ENCODE measurements around the gene RRP15. TPM values are rescaled to one million over a fixed set of nuclear protein-coding genes. Genes with fewer than 3 reads are reported as not detected.

The RRP15 gene
- total and polyA plus RNA-seq, 9 donors, result 10.7 to 20.7 (median 17.9) TPM

DNA sequence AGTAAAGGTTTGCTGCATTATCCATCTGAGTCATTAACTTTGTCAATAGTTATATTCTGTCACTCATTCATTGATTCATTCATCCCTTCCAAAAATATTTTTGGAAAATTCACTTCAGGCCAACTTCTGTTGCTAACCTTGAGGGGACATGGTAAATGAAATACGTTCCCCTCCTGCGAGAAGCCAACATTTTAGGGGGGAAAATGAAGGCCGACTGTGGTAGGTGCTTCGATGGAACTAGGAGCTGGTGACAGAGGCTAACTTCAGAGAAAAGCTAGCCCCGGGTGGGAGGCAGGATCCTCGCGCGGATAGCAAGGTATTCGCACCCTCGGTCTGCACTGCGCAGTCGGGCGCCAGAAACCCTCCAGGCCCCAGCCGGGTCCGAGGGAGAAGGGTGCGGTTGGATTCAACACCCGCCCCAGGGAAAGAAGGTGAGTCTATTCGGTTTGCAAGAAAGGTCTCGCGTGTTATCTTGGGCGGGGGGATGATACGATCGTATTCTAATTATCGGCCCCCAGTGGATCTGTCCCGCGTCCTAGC, 646 bp upstream of the RRP15 start:
- H3K27ac ChIP-seq (ENCODE audit: low read length), result peak overlapping the region; percentile 82
- DNase-seq, result no peak
- H3K4me3 ChIP-seq (ENCODE audit: low read length), result peak overlapping the region; percentile 89
- WGBS (ENCODE audit: insufficient coverage), result 7% methylated on average over 26 of the region's 26 CpGs
- no peaks in the 10 kb centered on the region for H3K36me3 ChIP-seq (ENCODE audit: control insufficient read depth, insufficient read depth, low read length)
- H3K27me3 ChIP-seq (ENCODE audit: control insufficient read depth, insufficient read depth, low read length), result no peaks in the 10 kb centered on the region
- no peaks in the 10 kb centered on the region for H3K9me3 ChIP-seq (replicated peaks; ENCODE audit: control insufficient read depth, low read depth, low read length)
- peaks cover 9% of the 10 kb centered on the region for H3K4me1 ChIP-seq (ENCODE audit: control insufficient read depth, insufficient read depth, low read length)

GRCh38 chr1:218292515-218292914, 7.4 kb downstream of the RRP15 start:
- Histone ChIP-seq H3K27ac (ENCODE audit: low read length) (no peak overlapping the region), H3K4me3 (ENCODE audit: low read length) (no peak overlapping the region)
- WGBS (ENCODE audit: insufficient coverage), result 86% methylated on average over 1 of the region's 3 CpGs

GRCh38 chr1:218294546-218294945, 9.5 kb downstream of the RRP15 start:
- Histone ChIP-seq H3K4me3 (ENCODE audit: low read length) (no peak overlapping the region), H3K27ac (ENCODE audit: low read length) (no peak overlapping the region), H3K4me1 (ENCODE audit: control insufficient read depth, insufficient read depth, low read length) (no peaks in the 10 kb centered on the region), H3K9me3 (replicated peaks; ENCODE audit: control insufficient read depth, low read depth, low read length) (no peaks in the 10 kb centered on the region), H3K27me3 (ENCODE audit: control insufficient read depth, insufficient read depth, low read length) (no peaks in the 10 kb centered on the region), H3K36me3 (ENCODE audit: control insufficient read depth, insufficient read depth, low read length) (no peaks in the 10 kb centered on the region)
- WGBS (ENCODE audit: insufficient coverage), result 100% methylated on average over 1 of the region's 3 CpGs
- no peak for DNase-seq

More at GRCh38 chr1:218292515-218292914, 7.4 kb downstream of the RRP15 start:
- no peak for DNase-seq
- Histone ChIP-seq H3K36me3 (ENCODE audit: control insufficient read depth, insufficient read depth, low read length) (no peaks in the 10 kb centered on the region), H3K9me3 (replicated peaks; ENCODE audit: control insufficient read depth, low read depth, low read length) (no peaks in the 10 kb centered on the region), H3K4me1 (ENCODE audit: control insufficient read depth, insufficient read depth, low read length) (no peaks in the 10 kb centered on the region), H3K27me3 (ENCODE audit: control insufficient read depth, insufficient read depth, low read length) (no peaks in the 10 kb centered on the region)

DNA sequence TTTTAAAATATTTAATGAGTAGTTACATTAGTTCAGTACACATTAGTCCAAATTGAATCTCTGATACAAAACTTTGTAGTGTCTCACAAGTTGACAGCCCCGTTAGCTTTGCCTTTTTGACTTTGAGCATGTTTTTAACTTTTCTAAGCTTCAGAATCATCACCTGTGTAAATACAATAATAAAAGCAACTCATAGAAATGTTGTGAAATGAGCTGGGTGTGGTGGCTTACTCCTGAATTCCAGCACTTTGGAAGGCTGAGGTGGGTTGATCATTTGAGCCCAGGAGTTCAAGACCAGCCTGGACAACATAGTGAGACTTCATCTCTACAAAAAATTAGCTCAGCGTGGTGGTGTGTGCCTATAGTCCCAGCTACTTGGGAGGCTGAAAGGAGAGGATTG, 11.1 kb downstream of the RRP15 start:
- no peak for DNase-seq
- no CpG with 5 or more reads among the region's 2 CpGs for WGBS (ENCODE audit: insufficient coverage)
- no peaks in the 10 kb centered on the region for H3K9me3 ChIP-seq (replicated peaks; ENCODE audit: control insufficient read depth, low read depth, low read length)
- no peak overlapping the region for H3K4me3 ChIP-seq (ENCODE audit: low read length)
- no peaks in the 10 kb centered on the region for H3K36me3 ChIP-seq (ENCODE audit: control insufficient read depth, insufficient read depth, low read length)
- no peaks in the 10 kb centered on the region for H3K27me3 ChIP-seq (ENCODE audit: control insufficient read depth, insufficient read depth, low read length)
- no peaks in the 10 kb centered on the region for H3K4me1 ChIP-seq (ENCODE audit: control insufficient read depth, insufficient read depth, low read length)
- no peak overlapping the region for H3K27ac ChIP-seq (ENCODE audit: low read length)

DNA sequence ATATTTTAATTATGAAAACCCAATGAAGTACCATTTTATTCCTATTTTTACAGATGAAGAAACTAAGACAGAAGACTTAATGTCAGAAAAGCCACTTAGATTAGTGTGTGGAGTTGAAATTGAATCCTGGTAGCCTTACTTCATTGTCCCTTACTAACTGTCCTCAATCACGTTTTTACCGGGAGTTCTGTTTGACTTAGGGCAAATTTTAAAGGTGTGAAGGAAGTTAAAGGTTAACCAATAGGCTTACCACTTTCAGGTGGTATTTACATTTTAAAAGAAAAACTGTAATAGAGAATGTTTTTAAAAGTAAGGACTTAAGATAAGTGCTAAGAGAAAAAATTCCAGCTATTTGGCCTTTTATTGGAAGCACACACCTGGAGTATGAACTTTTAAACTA, 12.4 kb downstream of the RRP15 start:
- no peaks in the 10 kb centered on the region for H3K27me3 ChIP-seq (ENCODE audit: control insufficient read depth, insufficient read depth, low read length)
- H3K4me3 ChIP-seq (ENCODE audit: low read length), result no peak overlapping the region
- DNase-seq, result no peak
- H3K4me1 ChIP-seq (ENCODE audit: control insufficient read depth, insufficient read depth, low read length), result no peaks in the 10 kb centered on the region
- no peak overlapping the region for H3K27ac ChIP-seq (ENCODE audit: low read length)
- peaks cover 3% of the 10 kb centered on the region for H3K36me3 ChIP-seq (ENCODE audit: control insufficient read depth, insufficient read depth, low read length)
- H3K9me3 ChIP-seq (replicated peaks; ENCODE audit: control insufficient read depth, low read depth, low read length), result no peaks in the 10 kb centered on the region
- WGBS (ENCODE audit: insufficient coverage), result no CpG with 5 or more reads among the region's 2 CpGs

DNA sequence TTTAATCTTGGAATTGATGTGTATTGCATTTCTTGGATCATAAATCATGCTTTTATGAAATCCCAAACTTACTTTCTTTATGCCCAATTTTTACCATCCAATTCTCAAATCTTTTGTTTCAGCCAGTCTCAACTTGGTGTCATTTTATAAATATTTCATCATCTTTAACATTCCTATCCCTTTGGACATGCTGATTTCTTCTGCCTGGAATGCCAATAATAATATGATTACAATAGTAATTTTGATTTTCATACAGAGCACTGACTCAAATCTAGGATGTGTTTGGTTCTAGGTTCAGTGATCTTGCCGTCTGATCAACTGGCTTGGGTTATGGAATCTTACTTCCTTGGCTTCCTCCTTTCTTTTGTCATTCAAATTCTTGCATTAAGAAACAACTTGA, 12.8 kb downstream of the RRP15 start:
- peaks cover 3% of the 10 kb centered on the region for H3K36me3 ChIP-seq (ENCODE audit: control insufficient read depth, insufficient read depth, low read length)
- H3K4me3 ChIP-seq (ENCODE audit: low read length), result no peak overlapping the region
- no peaks in the 10 kb centered on the region for H3K4me1 ChIP-seq (ENCODE audit: control insufficient read depth, insufficient read depth, low read length)
- no peaks in the 10 kb centered on the region for H3K27me3 ChIP-seq (ENCODE audit: control insufficient read depth, insufficient read depth, low read length)
- H3K9me3 ChIP-seq (replicated peaks; ENCODE audit: control insufficient read depth, low read depth, low read length), result no peaks in the 10 kb centered on the region
- WGBS (ENCODE audit: insufficient coverage), result no CpG with 5 or more reads among the region's 1 CpG
- no peak for DNase-seq
- no peak overlapping the region for H3K27ac ChIP-seq (ENCODE audit: low read length)

DNA sequence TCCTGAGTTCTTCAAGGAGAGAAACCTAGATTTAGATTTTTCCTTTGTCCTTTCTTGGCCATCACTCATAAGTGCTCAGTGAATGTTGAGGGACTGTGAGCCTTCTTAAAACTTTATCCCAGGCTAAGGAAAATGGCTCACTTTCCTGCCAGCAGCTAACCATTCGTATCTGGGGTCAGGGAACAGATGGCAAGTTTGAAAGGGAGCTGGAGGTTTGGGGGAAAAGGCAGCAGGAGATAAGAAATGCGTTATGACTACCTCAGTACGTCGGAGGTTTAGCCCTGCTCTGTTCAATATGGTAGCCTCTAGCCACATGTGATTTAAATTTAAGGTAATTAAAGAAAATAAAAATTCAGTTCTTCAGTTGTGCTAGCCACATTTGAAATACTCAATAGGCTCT, 13.3 kb downstream of the RRP15 start:
- Histone ChIP-seq H3K4me1 (ENCODE audit: control insufficient read depth, insufficient read depth, low read length) (no peaks in the 10 kb centered on the region), H3K9me3 (replicated peaks; ENCODE audit: control insufficient read depth, low read depth, low read length) (no peaks in the 10 kb centered on the region), H3K36me3 (ENCODE audit: control insufficient read depth, insufficient read depth, low read length) (peaks cover 3% of the 10 kb centered on the region), H3K27me3 (ENCODE audit: control insufficient read depth, insufficient read depth, low read length) (no peaks in the 10 kb centered on the region), H3K27ac (ENCODE audit: low read length) (no peak overlapping the region), H3K4me3 (ENCODE audit: low read length) (no peak overlapping the region)
- 59% methylated on average over 3 of the region's 4 CpGs for WGBS (ENCODE audit: insufficient coverage)
- no peak for DNase-seq

DNA sequence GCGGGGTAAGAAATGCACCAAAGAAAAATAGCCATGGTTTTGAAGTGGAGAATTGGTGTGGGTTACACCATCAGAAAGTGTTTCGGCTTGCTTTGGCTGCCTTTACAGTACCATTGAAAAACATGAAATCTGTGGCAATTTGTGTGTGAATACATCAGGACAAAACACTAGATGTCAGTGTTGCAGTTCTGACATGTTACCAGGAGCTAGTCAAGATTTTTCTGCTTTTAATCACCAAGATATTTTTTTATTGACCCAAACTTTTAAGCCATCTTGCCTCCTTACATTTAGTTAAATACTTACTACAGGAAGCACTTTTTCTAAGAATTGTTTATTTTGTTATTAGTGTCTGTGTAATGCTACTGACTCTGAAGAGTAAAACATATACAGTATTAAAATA, 14.3 kb downstream of the RRP15 start:
- peak; percentile 69 for DNase-seq

DNA sequence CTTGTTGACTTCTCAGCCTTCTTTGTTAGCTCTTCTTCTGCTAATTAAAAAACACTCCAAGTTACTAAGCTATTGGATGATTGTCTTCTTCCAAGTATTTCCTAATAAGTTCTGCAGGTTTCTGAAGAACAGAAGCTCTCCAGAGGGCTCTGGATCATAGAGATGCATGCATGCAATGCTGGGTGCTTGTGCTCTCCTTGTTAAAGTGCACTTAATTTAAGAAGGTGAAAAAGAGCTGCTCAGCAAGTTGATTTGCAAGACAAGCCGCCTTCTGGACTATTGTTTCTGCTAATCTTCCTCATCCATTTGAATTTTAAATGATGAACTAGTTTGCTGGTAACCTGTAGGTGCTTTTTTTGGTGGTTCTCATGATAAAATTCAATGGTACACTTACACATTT, 16.1 kb downstream of the RRP15 start:
- no peak overlapping the region for H3K4me3 ChIP-seq (ENCODE audit: low read length)
- no peaks in the 10 kb centered on the region for H3K9me3 ChIP-seq (replicated peaks; ENCODE audit: control insufficient read depth, low read depth, low read length)
- no peak overlapping the region for H3K27ac ChIP-seq (ENCODE audit: low read length)
- peaks cover 5% of the 10 kb centered on the region for H3K36me3 ChIP-seq (ENCODE audit: control insufficient read depth, insufficient read depth, low read length)
- no CpG with 5 or more reads among the region's 1 CpG for WGBS (ENCODE audit: insufficient coverage)
- DNase-seq, result no peak
- H3K27me3 ChIP-seq (ENCODE audit: control insufficient read depth, insufficient read depth, low read length), result no peaks in the 10 kb centered on the region
- H3K4me1 ChIP-seq (ENCODE audit: control insufficient read depth, insufficient read depth, low read length), result no peaks in the 10 kb centered on the region

More for the DNA sequence above, 14.3 kb downstream of the RRP15 start:
- no peak overlapping the region for H3K27ac ChIP-seq (ENCODE audit: low read length)
- H3K36me3 ChIP-seq (ENCODE audit: control insufficient read depth, insufficient read depth, low read length), result peaks cover 3% of the 10 kb centered on the region
- 71% methylated on average over 1 of the region's 2 CpGs for WGBS (ENCODE audit: insufficient coverage)
- no peaks in the 10 kb centered on the region for H3K9me3 ChIP-seq (replicated peaks; ENCODE audit: control insufficient read depth, low read depth, low read length)
- H3K4me1 ChIP-seq (ENCODE audit: control insufficient read depth, insufficient read depth, low read length), result no peaks in the 10 kb centered on the region
- no peak overlapping the region for H3K4me3 ChIP-seq (ENCODE audit: low read length)
- no peaks in the 10 kb centered on the region for H3K27me3 ChIP-seq (ENCODE audit: control insufficient read depth, insufficient read depth, low read length)

- H3K36me3 ChIP-seq (ENCODE audit: control insufficient read depth, insufficient read depth, low read length), result peaks cover 6% of the 10 kb centered on the region
- H3K27ac ChIP-seq (ENCODE audit: low read length), result no peak overlapping the region
- H3K4me1 ChIP-seq (ENCODE audit: control insufficient read depth, insufficient read depth, low read length), result no peaks in the 10 kb centered on the region
- no peak overlapping the region for H3K4me3 ChIP-seq (ENCODE audit: low read length)
- H3K9me3 ChIP-seq (replicated peaks; ENCODE audit: control insufficient read depth, low read depth, low read length), result no peaks in the 10 kb centered on the region
- WGBS (ENCODE audit: insufficient coverage), result 90% methylated on average over 1 of the region's 3 CpGs
- H3K27me3 ChIP-seq (ENCODE audit: control insufficient read depth, insufficient read depth, low read length), result no peaks in the 10 kb centered on the region
- no peak for DNase-seq
Measured at GRCh38 chr1:218302155-218302554, 17.1 kb downstream of the RRP15 start.

Measured in muscle of leg (tissue), 11 donors.